C4-2B (cell line): ENCODE measurements around the gene ARAP2.

Experiments used
- H3K27ac ChIP-seq: fragments of 450-650 bp; 2 replicates; pipeline ENCODE4 v1.5.1; 2017
- ZFX ChIP-seq: fragments of 450-650 bp; IDR thresholded peaks from 2 replicates; pipeline ENCODE4 v1.6.1; 2017
- TF ChIP-seq, protein P1 (sequence below): fragments of 450-650 bp; conservative IDR thresholded peaks from 2 replicates; pipeline ENCODE4 v1.5.1; 2017; ENCODE audit warnings: mild to moderate bottlenecking

ARAP2 gene

GRCh38 chr4:36137336-36137735 lies 107.0 kb downstream of the ARAP2 start:
- no peak overlapping the region for H3K27ac ChIP-seq
- TF ChIP-seq ZFX, result no peak
- TF ChIP-seq, protein P1, sequence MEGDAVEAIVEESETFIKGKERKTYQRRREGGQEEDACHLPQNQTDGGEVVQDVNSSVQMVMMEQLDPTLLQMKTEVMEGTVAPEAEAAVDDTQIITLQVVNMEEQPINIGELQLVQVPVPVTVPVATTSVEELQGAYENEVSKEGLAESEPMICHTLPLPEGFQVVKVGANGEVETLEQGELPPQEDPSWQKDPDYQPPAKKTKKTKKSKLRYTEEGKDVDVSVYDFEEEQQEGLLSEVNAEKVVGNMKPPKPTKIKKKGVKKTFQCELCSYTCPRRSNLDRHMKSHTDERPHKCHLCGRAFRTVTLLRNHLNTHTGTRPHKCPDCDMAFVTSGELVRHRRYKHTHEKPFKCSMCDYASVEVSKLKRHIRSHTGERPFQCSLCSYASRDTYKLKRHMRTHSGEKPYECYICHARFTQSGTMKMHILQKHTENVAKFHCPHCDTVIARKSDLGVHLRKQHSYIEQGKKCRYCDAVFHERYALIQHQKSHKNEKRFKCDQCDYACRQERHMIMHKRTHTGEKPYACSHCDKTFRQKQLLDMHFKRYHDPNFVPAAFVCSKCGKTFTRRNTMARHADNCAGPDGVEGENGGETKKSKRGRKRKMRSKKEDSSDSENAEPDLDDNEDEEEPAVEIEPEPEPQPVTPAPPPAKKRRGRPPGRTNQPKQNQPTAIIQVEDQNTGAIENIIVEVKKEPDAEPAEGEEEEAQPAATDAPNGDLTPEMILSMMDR, result no peak

DNA sequence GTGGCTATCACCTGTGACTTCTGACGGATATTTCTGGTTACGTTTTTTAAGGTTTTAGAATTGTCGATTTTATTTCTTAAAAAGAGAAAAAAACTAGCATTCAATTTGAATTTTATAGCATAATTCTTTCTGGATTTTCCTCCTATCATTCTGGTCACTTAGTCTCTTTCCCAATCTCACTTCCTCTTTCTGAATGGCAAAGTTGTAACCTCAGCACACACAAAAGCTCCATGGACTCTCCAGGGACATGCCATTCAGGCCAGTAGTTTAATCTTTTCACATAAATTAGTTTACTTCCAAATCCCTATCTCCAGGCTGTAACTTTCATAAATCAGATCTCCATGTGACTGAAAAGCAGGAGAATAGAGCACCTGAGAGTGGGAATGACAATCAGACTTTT lies 110.7 kb downstream of the ARAP2 start:
- no peak for TF ChIP-seq ZFX
- TF ChIP-seq, protein P1, result no peak
- H3K27ac ChIP-seq, result no peak overlapping the region

GRCh38 chr4:36133086-36133485 lies 111.2 kb downstream of the ARAP2 start:
- TF ChIP-seq ZFX, result no peak
- TF ChIP-seq, protein P1, result no peak

DNA sequence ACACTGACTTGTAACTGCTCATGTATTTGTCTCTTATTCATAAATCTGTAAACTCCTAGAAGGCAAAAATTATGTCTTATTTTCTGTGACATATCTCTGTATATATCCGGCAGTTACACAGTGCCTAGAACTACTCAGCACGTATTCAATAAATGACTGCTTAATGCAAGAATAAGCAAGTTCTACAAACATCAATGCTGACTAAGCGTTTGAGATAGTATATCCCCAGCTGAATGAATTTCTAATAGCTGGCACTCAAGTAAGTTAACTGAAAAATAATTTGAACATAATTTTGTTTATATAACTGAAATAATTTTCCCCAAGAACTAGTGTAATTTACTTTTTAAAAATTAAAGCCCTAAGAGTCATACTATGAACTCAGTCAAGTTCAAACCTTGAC lies 113.7 kb downstream of the ARAP2 start:
- no peak overlapping the region for H3K27ac ChIP-seq
- no peak for TF ChIP-seq ZFX
- TF ChIP-seq, protein P1, result no peak

More at GRCh38 chr4:36133086-36133485, 111.2 kb downstream of the ARAP2 start:
- H3K27ac ChIP-seq, result no peak overlapping the region

- H3K27ac ChIP-seq, result no peak overlapping the region
- TF ChIP-seq, protein P1, result no peak
- TF ChIP-seq ZFX, result no peak
Observed at GRCh38 chr4:36128689-36129088, 115.6 kb downstream of the ARAP2 start.

GRCh38 chr4:36123906-36124305 lies 120.4 kb downstream of the ARAP2 start:
- no peak overlapping the region for H3K27ac ChIP-seq
- TF ChIP-seq ZFX, result no peak
- TF ChIP-seq, protein P1, result no peak

GRCh38 chr4:36115312-36115711 lies 129.0 kb downstream of the ARAP2 start:
- TF ChIP-seq ZFX, result no peak
- TF ChIP-seq, protein P1, result no peak
- H3K27ac ChIP-seq, result no peak overlapping the region
